Motor neuron (in vitro differentiated cells): ENCODE results near the gene PLEKHB2. TPM values are rescaled to one million over a fixed set of nuclear protein-coding genes. Genes with fewer than 3 reads are reported as not detected.
"Not testable (repeated sequence)": the region's sequence is repeated elsewhere in the genome, so short reads cannot be mapped to it uniquely, and the experiment has no call there.

ENCODE experiments used
- ATAC-seq, 8 experiments: fragments of 200-7000 bp; cut with Tn5 transposase; replicated peaks in 6 of 8; 2 replicates each; pipeline ENCODE4 v1.8.0; 2021; ENCODE audit warnings: mild to moderate bottlenecking in 8 of 8, moderate library complexity in 8 of 8
- H3K27ac ChIP-seq, 2 donors: fragments of 250-450 bp; sonication (Bioruptor Pico); 2 replicates each; pipeline ENCODE4 v1.9.0; 2021; ENCODE audit warnings: antibody characterized with exemption in 2 of 2, mild to moderate bottlenecking in 2 of 2, moderate library complexity in 1 of 2
- H3K4me1 ChIP-seq, 2 donors: fragments of 250-450 bp; sonication (Bioruptor Pico); replicated peaks in 1 of 2; 2 replicates each; pipeline ENCODE4 v1.6.1; 2021; ENCODE audit warnings: antibody characterized with exemption in 2 of 2, mild to moderate bottlenecking in 2 of 2, moderate library complexity in 1 of 2
- H3K4me3 ChIP-seq, 5 donors: fragments of 250-450 bp; sonication (Bioruptor Pico); 2 replicates each; pipeline ENCODE4 v1.9.0; 2021; ENCODE audit warnings: antibody characterized with exemption in 5 of 5, mild to moderate bottlenecking in 5 of 5, moderate library complexity in 4 of 5
- WGBS, 10 experiments: fragments of 450-650 bp; shearing (Covaris generic); methylation state at CpG; one replicate each; pipeline ENCODE4 v1.0.0; 2022; 5-methylcytosine and 5-hydroxymethylcytosine counted together
- in situ Hi-C, 9 experiments: fragments of 400-800 bp; cut with MboI; loops; one replicate each; pipeline ENCODE4 v1.15.0; 2021; ENCODE audit warnings: low sequenced_read_pairs in 9 of 9, low pct_unique_long_range_greater_than_20kb in 2 of 9; ENCODE audit not compliant: unreplicated experiment in 9 of 9
- total RNA-seq, 8 experiments: library from RNA; unstranded; fragments of 300-600 nt; gene quantifications; 2 replicates each; pipeline versions ENCODE4 v1.2.3 to v1.2.4, GENCODE V29; 2022

The PLEKHB2 gene
- 100 to 1,000 TPM in 3 of 8 experiments, 10 to 100 TPM in 5; 52.8 to 242 (median 73.4) TPM for total RNA-seq

- in situ Hi-C loops, result no loop called here
- Histone ChIP-seq H3K27ac (peak within 1 kb of the TSS; percentile 86 to 90), H3K4me3 (peak within 1 kb of the TSS; percentile 67 to 98 (median 91)), H3K4me1 (peaks cover 10 to 13% of the 10 kb centered on the region in 2 donors)
- peak; percentile 16 to 85 (median 73) for ATAC-seq
- 0 to 3% (median 2%) methylated on average over 1 to 9 of the region's 66 CpGs; no CpG with 5 or more reads in 5 of the 10 experiments for WGBS, 10 experiments
Measured at GRCh38 chr2:131105156-131105949, at the start of gene PLEKHB2. TSS of gene PLEKHB2 (plus strand) at chr2:131105336. CDS start at chr2:131120942, 15,606 bp downstream.

- peak in 2 of 8 experiments; percentile 37 to 40 for ATAC-seq
Measured at GRCh38 chr2:131056204-131056931, 48.8 kb upstream of the PLEKHB2 start.

GRCh38 chr2:131056932-131057287 is 48.2 kb upstream of the PLEKHB2 start:
- H3K4me3 ChIP-seq, result no peak overlapping the region
- in situ Hi-C loops, result no loop called here
- no peaks in the 10 kb centered on the region for H3K4me1 ChIP-seq
- no peak overlapping the region for H3K27ac ChIP-seq
- WGBS, 10 experiments, result 60 to 100% (median 90%) methylated on average over 1 to 4 of the region's 4 CpGs; no CpG with 5 or more reads in 2 of the 10 experiments
- peak in 3 of 8 experiments; percentile 76 to 91 (median 77) for ATAC-seq

More at GRCh38 chr2:131056204-131056931, 48.8 kb upstream of the PLEKHB2 start:
- Histone ChIP-seq H3K4me1 (no peaks in the 10 kb centered on the region), H3K4me3 (no peak overlapping the region), H3K27ac (no peak overlapping the region)
- WGBS, 10 experiments, result 84 to 92% methylated on average over 3 to 5 of the region's 5 CpGs; no CpG with 5 or more reads in 8 of the 10 experiments
- in situ Hi-C loops, result no loop called here

GRCh38 chr2:131058214-131058843 is 46.8 kb upstream of the PLEKHB2 start:
- in situ Hi-C loops, result no loop called here
- H3K4me1 ChIP-seq, result no peaks in the 10 kb centered on the region
- 43 to 100% (median 80%) methylated on average over 1 to 8 of the region's 8 CpGs; no CpG with 5 or more reads in 1 of the 10 experiments for WGBS, 10 experiments
- H3K27ac ChIP-seq, result no peak overlapping the region
- ATAC-seq, result no peak
- H3K4me3 ChIP-seq, result no peak overlapping the region

GRCh38 chr2:131058920-131059319 is 46.2 kb upstream of the PLEKHB2 start:
- Histone ChIP-seq H3K4me1 (no peaks in the 10 kb centered on the region), H3K4me3 (no peak overlapping the region), H3K27ac (no peak overlapping the region)
- ATAC-seq, result peak in 1 of 8 experiments; percentile 55
- WGBS, 10 experiments, result 88 to 100% (median 100%) methylated on average over 1 to 4 of the region's 4 CpGs; no CpG with 5 or more reads in 1 of the 10 experiments
- in situ Hi-C loops, result no loop called here

- 74 to 100% (median 89%) methylated on average over 4 to 11 of the region's 11 CpGs for WGBS, 10 experiments
- Histone ChIP-seq H3K4me3 (no peak overlapping the region), H3K27ac (no peak overlapping the region), H3K4me1 (peaks cover 3 to 8% of the 10 kb centered on the region in 2 donors)
- no peak for ATAC-seq
- in situ Hi-C loops, result no loop called here
Measured at GRCh38 chr2:131063501-131064283, 41.4 kb upstream of the PLEKHB2 start.

- in situ Hi-C loops, result no loop called here
- WGBS, 10 experiments, result 6 to 90% (median 63%) methylated on average over 4 to 11 of the region's 14 CpGs
- Histone ChIP-seq H3K27ac (peak overlapping the region in 1 of 2 donors; percentile 10), H3K4me1 (peaks cover 3 to 8% of the 10 kb centered on the region in 2 donors), H3K4me3 (no peak overlapping the region)
- peak in 5 of 8 experiments; percentile 26 to 78 (median 57) for ATAC-seq
Measured at GRCh38 chr2:131064589-131065512, 40.3 kb upstream of the PLEKHB2 start.

GRCh38 chr2:131067465-131068125 is 37.5 kb upstream of the PLEKHB2 start:
- H3K4me3 ChIP-seq, result no peak overlapping the region
- in situ Hi-C loops, result no loop called here
- whole genome bisulfite sequencing, 10 experiments, result 6 to 100% (median 56%) methylated on average over 1 to 2 of the region's 2 CpGs; no CpG with 5 or more reads in 4 of the 10 experiments

GRCh38 chr2:131068172-131068571 is 37.0 kb upstream of the PLEKHB2 start:
- peak in 1 of 8 experiments; percentile 23 for ATAC-seq

More at GRCh38 chr2:131067465-131068125, 37.5 kb upstream of the PLEKHB2 start:
- peaks cover 3 to 8% of the 10 kb centered on the region in 2 donors for H3K4me1 ChIP-seq
- ATAC-seq, result peak in 3 of 8 experiments; percentile 73 to 90 (median 76)
- no peak overlapping the region for H3K27ac ChIP-seq

GRCh38 chr2:131075578-131075977 is 29.6 kb upstream of the PLEKHB2 start:
- H3K4me1 ChIP-seq, H3K27ac ChIP-seq, in situ Hi-C loops, ATAC-seq, H3K4me3 ChIP-seq: not testable (repeated sequence)
- 97 to 100% (median 100%) methylated on average over 2 to 9 of the region's 15 CpGs; no CpG with 5 or more reads in 5 of the 10 experiments for WGBS, 10 experiments

More at GRCh38 chr2:131068172-131068571, 37.0 kb upstream of the PLEKHB2 start:
- H3K4me1 ChIP-seq, H3K4me3 ChIP-seq, in situ Hi-C loops, H3K27ac ChIP-seq: not testable (repeated sequence)
- WGBS, 10 experiments, result 80 to 100% (median 97%) methylated on average over 1 to 5 of the region's 6 CpGs; no CpG with 5 or more reads in 2 of the 10 experiments

- Histone ChIP-seq H3K4me3 (no peak overlapping the region), H3K4me1 (no peaks in the 10 kb centered on the region), H3K27ac (no peak overlapping the region)
- 81 to 100% (median 100%) methylated on average over 1 to 5 of the region's 5 CpGs; no CpG with 5 or more reads in 3 of the 10 experiments for WGBS, 10 experiments
- ATAC-seq, result no peak
- in situ Hi-C loops, result no loop called here
Measured at GRCh38 chr2:131076707-131077106, 28.4 kb upstream of the PLEKHB2 start.
